ENCODE data around the gene KCNQ1.

The KCNQ1 gene

DNA sequence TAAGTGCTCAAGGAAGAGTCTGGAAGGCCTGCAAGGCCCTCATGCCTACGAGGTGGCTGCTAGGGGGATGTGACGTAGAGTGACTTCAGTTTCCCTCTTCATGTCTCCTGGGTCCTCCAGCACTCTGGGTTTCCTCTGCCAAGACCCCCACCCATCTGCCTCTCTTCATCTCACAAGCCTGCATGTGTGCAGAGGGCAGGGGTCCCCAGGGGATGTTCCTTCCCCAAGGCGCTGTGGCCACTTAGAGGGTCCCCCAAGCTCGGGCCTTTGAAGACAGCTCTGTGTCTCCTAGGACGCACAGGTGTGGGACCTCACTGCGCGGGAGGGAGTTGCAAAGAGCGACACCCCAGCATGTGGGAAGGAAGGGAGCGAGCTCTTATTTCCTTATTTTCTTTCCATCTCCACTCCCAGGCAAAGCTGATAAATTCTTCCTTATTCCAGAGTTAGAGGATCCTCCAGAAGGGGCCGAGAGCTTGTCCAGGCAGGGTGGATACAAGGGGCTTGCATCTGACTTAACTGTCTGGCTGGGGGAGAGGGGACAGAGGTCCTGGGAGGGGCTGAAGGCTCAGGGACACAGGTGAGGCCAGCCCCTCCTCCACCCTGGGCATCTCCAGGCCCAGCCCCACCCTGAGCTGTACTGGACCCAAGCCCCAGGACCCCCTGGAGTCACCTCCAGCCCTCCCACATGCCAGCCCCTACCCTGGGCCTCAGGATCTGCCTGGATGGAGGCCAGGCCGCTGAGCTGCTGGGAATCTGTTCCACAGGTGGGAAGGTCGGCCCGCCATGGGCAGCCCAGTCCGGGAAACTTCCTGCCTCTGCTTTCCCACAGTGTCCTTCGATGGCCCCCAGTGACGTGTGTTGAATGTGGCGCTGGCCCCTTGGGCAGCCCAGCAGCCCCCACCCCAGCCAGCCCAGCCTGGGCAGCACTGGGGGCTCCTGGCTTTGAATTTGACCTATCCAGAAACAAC is 314.7 kb downstream of the KCNQ1 start:
- DNase-seq = no peak

DNA sequence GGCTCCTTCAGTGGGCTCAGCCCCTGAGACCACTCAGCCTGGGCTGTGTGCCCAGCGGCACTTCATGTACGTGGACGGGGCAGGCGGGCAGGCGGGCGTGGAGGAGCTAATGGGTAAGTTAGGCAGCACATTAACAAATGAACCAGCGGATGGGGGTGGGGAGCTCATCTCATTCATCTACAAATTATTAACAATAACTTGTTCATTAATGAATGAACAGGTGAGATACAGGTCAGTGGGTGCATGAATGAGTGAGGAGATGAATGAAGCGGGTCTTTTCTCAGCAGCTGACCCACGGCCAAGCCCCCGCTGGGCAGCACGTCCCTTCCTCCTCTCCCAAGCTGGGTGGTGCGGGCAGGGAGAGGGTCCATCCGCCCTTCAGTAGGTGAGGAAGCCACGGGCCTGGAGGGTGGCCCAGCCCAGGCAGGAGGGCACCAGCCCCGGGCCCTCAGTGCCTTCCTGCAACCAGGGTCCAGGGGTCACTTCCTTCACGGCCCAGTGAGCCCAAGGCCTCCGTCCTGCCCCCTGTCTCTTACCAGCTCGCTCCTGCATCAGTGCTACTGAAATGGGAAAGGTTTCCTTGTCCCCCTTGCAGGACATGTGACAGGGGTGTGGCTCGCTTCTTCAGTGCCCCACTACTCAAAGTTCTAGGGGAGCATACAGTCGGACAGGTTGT is 315.5 kb downstream of the KCNQ1 start:
- no peak for DNase-seq

DNA sequence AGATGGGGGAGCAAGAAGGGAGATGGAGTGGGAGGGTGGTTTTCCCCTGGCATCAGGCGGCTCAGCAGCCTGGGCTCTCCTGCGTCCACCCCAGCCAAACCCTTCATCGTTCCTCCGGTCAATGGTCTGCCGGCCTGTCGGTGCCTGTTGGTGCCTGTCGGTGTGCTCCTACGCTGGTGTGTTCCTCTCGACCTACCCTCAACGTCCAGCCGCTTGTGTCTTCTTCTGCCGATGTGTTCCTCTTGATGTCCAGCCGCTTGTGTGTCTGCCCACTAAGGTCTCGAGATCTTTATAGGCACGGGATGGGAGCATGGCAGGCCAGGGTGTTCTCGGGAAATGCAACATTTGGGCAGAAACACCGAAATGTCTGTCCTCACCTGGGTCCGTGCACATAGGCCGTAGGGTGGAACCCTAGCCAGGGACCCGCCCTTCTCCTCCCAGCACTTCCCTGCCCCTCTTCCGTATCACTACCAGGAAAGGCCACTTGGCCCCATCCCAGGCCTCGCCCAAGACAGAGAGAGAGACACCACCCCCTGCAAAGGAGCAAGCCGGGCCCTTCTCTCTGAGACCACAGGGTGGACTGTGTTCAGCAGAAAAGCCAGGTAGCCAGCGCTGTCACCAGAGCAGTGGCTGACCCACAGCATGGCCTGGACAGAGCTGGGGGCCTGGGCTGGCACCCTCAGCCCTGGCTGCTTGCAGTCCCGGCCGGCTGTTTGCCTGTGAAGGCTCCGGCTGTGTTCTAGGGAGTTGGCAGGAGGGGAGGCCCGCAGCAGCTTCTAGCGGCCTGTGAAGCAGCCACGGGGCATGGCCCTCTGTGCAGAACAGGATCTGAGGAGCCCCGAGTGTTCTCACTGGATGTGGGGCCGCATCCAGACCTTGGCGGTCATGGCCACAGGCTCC is 316.6 kb downstream of the KCNQ1 start:
- DNase-seq = no peak

DNA sequence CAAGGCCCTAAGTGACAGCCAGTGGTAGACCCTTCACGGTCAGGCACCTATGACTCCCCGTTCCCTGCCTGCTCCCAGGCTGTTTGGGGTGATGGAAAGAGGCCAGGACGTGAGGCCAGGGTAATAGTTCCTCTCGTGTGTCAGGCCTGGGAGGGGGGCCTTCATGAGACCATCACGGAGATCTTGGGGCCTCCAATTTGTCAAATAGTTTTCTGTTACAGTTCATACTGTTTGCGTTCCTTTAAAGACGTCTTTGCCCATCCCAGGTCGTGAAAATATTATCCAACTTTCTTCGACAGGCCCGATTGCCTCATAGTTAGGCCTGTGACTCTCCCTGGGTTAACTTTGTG is 317.2 kb downstream of the KCNQ1 start:
- DNase-seq = no peak

DNA sequence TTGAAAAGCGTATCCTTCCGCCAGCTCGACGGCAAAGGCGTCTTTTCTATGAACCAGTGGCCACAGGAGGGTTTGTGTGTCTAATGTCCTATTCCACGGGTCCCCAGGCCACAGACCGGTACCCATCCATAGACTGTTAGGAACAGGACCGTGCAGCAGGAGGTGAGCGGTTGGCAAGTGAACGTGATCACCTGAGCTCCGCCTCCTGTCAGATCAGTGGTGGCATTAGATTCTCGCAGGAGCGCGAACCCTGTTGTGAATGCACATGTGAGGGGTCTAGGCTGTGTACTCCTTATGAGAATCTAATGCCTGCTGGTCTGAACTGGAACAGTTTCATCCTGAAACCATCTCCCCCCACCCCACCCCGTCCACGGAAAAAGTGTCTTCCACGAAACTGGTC is 317.6 kb downstream of the KCNQ1 start:
- DNase-seq = no peak

DNA sequence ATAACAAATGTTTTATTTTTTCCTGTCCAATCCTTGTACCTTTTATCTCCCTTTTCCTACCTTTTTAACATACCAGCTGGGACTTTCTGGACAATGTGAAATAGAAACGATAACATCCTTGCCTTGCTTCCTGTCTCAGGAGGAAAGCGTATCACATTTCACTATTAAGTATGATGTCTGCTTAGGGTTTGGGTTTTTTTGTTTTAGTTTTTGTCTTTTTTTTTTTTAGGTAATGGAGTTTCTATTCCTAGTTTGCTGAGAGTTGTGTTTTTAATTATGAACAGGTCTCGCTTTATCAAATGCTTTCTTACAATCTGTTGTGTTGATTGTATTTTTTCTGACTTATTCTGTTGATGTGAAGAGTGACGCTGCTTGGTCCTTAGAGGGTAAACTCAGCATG is 319.2 kb downstream of the KCNQ1 start:
- no peak for DNase-seq

DNA sequence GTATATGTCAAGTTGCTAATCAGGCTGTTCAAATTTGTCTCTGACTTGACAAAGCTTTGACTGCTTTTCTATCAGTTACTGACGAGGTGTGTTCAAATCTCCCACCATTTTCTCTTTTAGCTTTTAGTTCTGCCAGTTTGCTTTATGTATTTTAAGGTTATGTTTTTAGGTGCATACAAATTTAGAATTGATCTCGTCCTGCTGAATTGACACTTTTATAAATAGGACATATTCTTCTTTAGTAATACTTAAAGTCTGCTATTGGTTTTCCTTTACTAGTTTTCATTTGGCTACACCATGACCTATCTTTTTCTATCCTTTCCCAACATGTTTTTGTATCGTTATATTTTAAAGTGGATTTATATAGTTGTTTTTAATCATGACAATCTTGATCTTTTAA is 320.7 kb downstream of the KCNQ1 start:
- DNase-seq = no peak

DNA sequence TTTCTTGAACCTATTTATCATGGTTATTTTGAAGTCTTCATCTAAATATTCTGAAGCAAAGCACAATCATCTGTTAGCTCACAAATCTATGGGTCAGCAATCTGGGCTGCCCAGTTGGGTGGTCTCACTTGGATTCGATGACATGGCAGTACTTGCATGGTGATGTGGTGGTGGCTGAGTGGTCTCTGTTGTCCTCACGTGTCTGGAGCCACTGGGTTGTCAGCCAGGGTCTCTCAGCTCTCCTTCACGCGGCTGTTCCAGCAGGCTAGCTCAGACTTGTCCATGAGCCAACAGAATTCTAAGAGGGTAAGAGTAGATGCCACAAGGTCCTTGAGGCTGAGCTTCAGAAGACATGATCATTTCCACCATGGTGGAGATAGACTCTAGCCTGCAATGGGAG is 321.4 kb downstream of the KCNQ1 start:
- no peak for DNase-seq

DNA sequence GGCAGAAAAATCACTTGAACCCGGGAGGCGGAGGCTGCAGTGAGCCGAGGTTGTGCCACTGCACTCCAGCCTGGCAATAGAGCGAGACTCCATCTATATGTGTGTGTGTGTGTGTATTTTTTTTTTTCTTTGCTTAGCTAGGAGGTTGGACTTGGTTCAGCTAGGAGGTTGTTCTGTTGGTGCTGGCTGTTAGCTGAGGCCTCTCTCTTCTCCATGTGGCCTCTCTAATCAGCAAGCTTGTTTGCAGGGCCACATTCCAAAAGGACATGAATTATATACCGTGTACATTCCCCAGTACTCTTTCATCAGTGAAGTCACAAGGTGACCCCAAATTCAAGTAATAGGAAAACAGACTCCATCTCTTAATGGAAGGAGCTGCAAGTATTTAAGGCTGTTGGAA is 322.3 kb downstream of the KCNQ1 start:
- no peak for DNase-seq

DNA sequence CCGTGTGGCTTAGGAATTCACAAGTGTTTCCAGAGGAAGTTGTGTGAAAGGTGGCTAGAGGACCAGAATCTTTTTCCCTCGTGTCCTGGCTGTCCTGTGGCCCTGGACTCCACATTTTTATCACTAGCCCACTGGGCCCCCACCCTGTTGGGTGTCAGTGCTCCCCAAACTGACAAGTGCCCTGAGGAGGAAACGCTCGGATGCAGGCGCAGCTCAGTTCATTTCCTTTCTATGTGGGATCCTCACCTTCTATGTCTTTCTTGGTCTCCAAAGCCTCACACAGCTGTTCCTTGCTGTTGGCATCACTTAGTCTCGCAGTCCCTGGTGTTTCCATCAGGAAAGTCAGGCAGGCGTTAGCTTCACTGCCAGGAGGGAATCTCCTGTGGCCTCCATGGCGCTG is 323.0 kb downstream of the KCNQ1 start:
- no peak for DNase-seq

DNA sequence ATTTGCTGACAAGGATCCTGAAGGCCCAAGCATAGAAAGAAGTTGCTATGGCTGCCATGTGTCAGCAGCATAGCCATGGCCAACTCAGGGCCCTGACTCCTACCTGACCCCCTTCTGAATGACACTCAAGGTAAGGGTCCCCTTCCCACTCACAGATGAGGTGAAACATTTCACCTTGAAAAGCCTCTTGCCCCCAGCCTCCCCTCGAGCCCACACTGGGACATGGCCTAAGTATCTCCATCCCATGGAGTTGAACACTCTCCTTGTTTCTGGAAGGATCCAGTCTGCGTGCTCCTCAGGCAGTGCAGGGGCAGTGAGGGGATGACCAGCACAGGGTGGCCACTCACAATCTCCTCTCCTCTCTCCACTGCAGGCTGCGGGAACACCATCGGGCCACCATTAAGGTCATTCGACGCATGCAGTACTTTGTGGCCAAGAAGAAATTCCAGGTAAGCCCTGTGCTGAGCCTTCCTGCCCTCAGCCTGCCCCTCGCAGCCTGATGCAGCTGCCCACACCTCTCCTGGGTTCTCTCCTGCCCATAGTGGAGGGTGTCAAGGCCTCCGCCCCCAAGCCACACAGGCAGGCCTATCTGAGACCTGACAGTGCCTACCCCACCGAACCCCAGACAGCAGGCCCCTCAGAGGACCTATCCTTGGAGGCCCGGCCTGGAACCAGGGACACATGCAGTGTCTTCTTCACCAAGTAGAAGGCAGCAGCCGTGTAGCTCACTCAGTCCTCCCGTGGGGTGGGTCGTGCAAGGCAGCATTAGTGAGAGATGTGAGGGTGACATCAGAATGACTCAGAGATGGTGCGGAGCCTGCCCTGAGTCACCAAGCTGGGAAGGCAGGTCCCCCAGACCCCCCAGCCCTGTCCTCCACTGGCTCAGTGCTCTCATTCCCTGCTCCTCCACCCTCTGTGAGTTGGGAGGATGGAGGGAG is 323.9 kb downstream of the KCNQ1 start:
- DNase-seq = no peak

DNA sequence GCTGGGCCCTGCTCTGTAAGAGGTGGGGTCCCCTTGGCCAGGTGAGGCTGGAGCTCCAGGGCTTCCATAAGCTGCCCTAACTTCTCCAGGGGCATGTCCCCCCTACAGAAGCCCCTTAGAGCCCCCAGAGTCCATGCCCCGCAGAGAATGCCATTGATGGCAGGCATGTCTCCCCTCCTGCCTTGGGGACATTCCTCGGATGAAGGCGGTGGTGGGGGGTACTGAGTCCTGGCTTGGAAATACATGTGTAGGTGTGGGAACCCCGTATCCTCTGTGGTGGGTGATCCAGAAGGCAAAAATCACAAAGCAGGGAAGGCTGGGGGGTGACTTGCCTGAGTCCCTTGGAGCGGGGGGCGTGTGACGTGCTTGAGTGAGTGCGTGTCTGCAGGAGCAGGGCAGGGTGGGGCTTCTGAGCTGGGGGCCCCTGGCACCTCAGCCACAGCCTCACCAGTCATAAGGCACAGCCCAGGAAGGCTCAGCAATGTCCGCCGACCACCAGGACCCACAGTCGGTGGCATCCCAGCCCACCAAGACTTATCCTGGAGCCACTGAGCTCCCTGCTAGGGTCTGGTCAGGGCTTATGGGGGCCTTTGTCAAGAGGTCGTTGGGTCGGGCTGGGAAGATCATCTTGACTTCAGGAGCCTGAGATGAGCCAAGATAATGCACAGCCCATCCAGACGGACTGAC is 324.7 kb downstream of the KCNQ1 start:
- DNase-seq = no peak

DNA sequence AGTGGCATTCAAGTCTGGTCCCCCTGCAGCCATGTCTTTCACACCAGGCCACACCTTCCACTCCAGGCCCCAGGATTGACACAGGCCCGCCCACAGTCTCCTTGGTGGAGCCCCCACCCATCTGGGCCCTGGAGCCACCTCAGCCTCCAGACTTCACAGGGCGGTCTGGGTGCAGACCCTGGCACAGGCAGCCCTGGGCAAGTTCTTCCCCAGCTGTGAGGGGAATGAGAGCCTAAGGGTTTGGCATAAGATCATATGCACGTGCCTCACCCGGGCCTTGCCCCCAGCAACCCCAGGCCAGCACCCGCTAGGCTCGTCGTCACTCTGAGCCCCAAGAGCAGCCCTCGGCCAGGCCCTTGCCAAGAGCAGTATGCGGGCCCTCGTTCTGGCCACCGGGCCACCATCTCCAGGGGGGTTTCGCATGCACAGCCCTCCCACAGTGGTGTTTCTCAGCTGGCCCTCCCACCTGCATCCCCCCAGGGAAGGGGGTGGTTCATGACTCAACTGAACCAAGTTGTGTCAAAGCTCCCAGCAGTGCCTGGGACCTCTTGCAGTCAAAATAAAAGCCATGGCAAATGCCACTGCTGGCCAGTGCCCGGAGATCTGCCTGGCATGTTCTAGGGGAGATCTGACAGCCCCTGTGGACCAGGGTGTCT is 325.4 kb downstream of the KCNQ1 start:
- no peak for DNase-seq

DNA sequence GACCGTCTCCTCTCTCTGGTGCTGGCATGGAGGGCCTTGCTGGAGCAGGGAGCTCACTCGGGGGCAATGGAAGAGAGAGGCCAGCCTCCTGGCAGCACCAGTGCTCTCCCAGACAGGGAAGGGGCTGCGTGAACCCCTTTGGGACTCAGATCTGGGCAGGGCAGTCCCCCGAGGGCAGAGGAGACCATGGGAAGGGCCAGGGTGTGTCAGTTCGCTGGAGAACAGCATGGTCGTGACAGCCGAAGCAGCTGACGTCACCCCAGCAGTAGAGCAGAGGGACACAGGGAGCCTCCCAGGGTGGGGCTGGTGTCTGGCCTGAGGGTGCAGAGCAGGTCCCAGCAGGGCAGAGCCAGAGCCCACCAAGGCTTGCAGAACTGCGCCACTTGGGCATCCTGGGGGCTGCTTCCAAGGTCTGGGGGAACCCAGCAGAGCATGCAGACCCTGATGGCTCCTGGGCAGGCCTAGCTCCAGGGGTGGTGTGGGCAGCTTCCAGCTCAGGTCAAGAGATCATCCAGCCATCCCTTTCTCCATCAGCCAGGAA is 326.0 kb downstream of the KCNQ1 start:
- no peak for DNase-seq

DNA sequence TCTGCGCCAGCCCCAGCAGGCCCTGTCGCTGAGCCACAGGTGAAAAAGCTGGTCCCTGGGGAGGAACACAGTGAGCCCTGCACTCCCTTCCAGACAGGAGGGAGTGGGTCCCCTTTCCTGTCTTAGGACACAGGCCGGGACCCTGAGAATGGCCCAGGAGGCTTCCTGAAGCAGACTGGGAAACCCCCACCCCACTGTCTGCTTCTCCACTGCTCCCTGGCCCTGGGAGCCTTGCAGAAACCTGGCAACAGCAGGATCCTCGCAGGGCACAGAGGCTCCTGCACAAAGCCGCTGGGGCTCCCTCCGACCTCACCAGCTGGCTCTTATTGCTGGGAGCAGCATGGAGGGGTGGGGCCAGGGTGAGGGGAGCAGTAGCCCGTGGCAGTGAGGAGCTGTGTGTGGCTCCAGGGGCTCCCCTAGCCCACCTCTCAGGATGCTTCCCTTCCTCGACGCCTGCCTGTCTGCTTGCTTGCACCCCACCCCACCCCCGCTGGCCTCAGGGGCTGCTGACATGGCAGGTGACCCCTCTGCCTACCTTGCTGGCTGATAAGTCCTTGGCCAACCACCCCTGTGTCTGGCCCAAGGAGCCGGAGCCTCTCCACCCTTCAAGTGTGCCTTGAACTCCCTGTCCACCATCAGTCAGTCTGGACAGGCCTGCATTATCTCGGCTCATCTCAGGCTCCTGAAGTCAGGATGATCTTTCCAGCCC is 327.1 kb downstream of the KCNQ1 start:
- no peak for DNase-seq

DNA sequence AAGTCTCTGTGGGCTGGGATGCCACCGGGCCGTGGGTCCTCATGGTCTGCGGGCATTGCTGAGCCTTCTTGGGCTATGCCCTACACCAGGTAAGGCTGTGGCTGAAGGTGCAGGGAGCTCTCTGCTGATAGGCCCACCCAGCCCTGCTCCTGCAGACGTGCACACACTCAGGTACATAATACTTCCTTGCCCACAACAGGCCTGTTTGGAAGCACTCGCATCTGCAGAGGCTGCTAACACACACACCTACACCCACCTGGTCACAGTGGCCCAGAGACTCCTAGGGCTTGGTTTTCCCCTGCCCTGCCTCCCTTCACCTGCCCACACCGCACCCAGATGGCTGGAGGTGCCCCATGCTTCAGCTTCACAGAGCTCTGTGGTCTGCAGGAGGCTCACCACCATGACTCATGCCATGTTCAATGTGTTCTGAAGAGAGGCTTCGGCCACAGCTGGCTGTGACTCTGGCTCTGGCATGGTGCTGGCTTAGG is 327.8 kb downstream of the KCNQ1 start:
- DNase-seq = no peak

DNA sequence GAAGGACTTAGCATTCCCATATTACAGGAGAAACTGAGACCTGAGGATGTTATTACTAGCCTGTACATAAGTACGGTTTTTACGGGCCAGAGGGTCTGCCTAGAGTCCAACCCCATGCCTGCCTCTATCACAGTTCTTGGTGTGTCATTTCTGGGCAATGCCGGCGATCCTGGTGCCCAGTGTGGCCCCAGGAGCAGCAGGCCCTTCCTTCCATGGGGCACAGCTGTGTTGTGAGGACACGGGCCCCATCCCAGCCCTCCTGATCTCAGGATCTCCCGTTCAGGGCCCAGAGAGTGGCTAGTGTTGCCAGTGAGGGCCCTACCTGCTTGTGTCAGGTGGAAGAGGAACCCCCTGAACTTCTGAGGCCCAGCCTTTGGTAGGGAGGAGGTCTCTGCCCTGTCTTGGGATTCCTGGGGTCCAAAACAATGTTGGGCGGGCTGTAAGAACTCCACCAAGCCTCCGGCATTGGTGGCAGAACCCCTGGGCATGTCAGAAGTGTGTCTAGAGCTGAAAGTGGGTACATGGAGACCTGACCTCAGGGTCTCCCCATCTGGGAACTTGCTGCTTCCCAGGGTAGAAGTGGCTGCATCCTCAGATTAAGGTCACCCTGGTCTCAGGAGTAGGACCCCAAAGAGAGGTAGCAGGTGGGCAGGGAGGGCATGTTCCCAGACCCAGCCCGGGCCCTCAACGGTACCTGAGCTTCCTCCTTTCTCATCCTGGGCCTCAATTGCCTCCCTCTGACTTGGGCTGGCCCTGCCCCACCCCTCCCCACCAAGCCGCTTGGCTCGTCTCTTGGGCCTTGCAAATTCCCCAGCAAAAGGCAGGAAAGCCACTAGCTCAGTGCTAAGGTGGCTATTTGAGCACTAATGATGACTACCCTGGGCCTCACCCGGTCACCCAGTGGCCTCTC is 329.6 kb downstream of the KCNQ1 start:
- DNase-seq = no peak

DNA sequence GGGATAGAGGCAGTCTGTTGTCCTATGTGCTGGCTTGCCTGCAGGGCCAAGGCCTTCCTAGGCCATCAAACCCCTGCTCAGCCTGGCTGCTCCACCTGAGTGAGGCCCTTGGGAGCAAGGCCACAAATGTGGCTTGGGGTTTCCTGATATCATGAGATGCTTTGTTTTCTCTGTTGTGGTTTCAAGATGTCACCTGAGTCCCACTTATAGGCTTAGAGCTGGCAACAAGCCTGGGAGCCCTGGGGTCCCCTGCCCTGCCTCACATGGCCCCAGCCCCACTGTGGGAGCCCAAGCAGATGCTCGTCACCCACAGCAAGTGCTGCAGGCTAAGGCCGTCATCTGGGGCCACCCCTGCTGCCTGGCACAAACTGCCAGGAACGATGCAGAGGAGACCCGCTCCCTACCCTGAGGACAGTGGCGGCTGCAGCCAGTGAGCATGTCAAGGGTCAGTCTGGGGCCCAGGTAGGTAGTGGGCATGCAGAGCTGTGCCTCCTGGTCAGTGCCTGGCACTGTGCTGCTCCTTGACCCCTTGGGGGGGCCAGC is 330.3 kb downstream of the KCNQ1 start:
- DNase-seq = no peak

Measured in stimulated activated CD4-positive, alpha-beta T cell treated with anti-CD3 and anti-CD28 coated beads, Interleukin-4, amount 100 ng/mL, for 4 hours (primary cell).